T follicular helper cell (primary cell): Measurements from ENCODE around the gene PLA2G2E.
"Not testable (repeated sequence)": the region's sequence is repeated elsewhere in the genome, so short reads cannot be mapped to it uniquely, and the experiment has no call there.

Experiments used
- DNase-seq: peaks from one replicate; pipeline ENCODE4 v3.0.0-alpha.2; 2020; ENCODE audit warnings: low read depth

PLA2G2E gene

GRCh38 chr1:19932866-19933265, 9.4 kb upstream of the PLA2G2E start:
- no peak for DNase-seq

GRCh38 chr1:19927130-19927421, 3.7 kb upstream of the PLA2G2E start:
- not testable (repeated sequence) for DNase-seq

- no peak for DNase-seq
Observed at GRCh38 chr1:19926296-19927129, 3.1 kb upstream of the PLA2G2E start.

- no peak for DNase-seq
Observed at GRCh38 chr1:19925342-19926070, 2.1 kb upstream of the PLA2G2E start.

- DNase-seq, result no peak
Observed at GRCh38 chr1:19923953-19924346, 533 bp upstream of the PLA2G2E start.

- DNase-seq, result no peak
Observed at GRCh38 chr1:19922015-19922688, 1.3 kb downstream of the PLA2G2E start.

GRCh38 chr1:19921310-19921709, 2.1 kb downstream of the PLA2G2E start:
- no peak for DNase-seq

GRCh38 chr1:19920132-19920710, 3.2 kb downstream of the PLA2G2E start:
- no peak for DNase-seq

- DNase-seq, result peak; percentile 66
Observed at GRCh38 chr1:19918057-19918456, 5.4 kb downstream of the PLA2G2E start.

- DNase-seq, result no peak
Observed at GRCh38 chr1:19910650-19911049, 12.8 kb downstream of the PLA2G2E start.

GRCh38 chr1:19909971-19910370, 13.4 kb downstream of the PLA2G2E start:
- no peak for DNase-seq

- no peak for DNase-seq
Observed at GRCh38 chr1:19909392-19909791, 14.0 kb downstream of the PLA2G2E start.

- no peak for DNase-seq
Observed at GRCh38 chr1:19907456-19907855, 16.0 kb downstream of the PLA2G2E start.

GRCh38 chr1:19903621-19904020, 19.8 kb downstream of the PLA2G2E start:
- DNase-seq, result no peak

GRCh38 chr1:19901653-19902052, 21.8 kb downstream of the PLA2G2E start:
- DNase-seq, result no peak

- no peak for DNase-seq
Observed at GRCh38 chr1:19894218-19894617, 29.2 kb downstream of the PLA2G2E start.

- no peak for DNase-seq
Observed at GRCh38 chr1:19893687-19894086, 29.7 kb downstream of the PLA2G2E start.

GRCh38 chr1:19892628-19893168, 30.7 kb downstream of the PLA2G2E start:
- DNase-seq, result no peak

- no peak for DNase-seq
Observed at GRCh38 chr1:19892129-19892528, 31.3 kb downstream of the PLA2G2E start.

GRCh38 chr1:19889656-19890055, 33.8 kb downstream of the PLA2G2E start:
- no peak for DNase-seq

GRCh38 chr1:19888112-19888511, 35.3 kb downstream of the PLA2G2E start:
- DNase-seq, result no peak

GRCh38 chr1:19885821-19886220, 37.6 kb downstream of the PLA2G2E start:
- DNase-seq, result no peak
